NT2/D1 (cell line): ENCODE measurements around the gene ADAM22.

Experiments
- SUZ12 ChIP-seq: IDR thresholded peaks from 2 replicates; pipeline ENCODE4 v1.6.1; 2011; ENCODE audit not compliant: insufficient read length, insufficient read depth; ENCODE audit errors: extremely low read depth
- YY1 ChIP-seq: IDR thresholded peaks from 2 replicates; pipeline ENCODE4 v1.6.1; 2011; ENCODE audit not compliant: insufficient read length, insufficient read depth

GRCh38 chr7:87935384-87935706, 1.3 kb downstream of the ADAM22 start:
- no peak for TF ChIP-seq YY1
- no peak for TF ChIP-seq SUZ12
